ENCODE measurements around the gene SF3B1. TPM values are rescaled to one million over a fixed set of nuclear protein-coding genes. Genes with fewer than 3 reads are reported as not detected.
"Not testable (repeated sequence)": the region's sequence is repeated elsewhere in the genome, so short reads cannot be mapped to it uniquely, and the experiment has no call there.

SF3B1 gene
- total RNA-seq, 1 donor from 2014 or later = 148 TPM

- no peaks in the 10 kb centered on the region for H3K27me3 ChIP-seq (ENCODE audit: control insufficient read depth, insufficient read depth, low read length)
- peak; percentile 99 for DNase-seq (ENCODE audit: low read depth)
- H3K36me3 ChIP-seq (ENCODE audit: control insufficient read depth, insufficient read depth, low read length) = no peaks in the 10 kb centered on the region
- TF ChIP-seq CTCF (IDR thresholded peaks at IDR 0.05; ENCODE audit: insufficient read depth, low read length, poor library complexity, severe bottlenecking) = peak; percentile 15
- H3K4me3 ChIP-seq (ENCODE audit: low read depth, low read length) = peak within 1 kb of the TSS; percentile 99
Observed at GRCh38 chr2:197453123-197453913, 18.5 kb upstream of the SF3B1 start, which contains the start of gene COQ10B. Gene COQ10B (plus strand): TSS chr2:197453552. CDS start chr2:197453561, 9 bp downstream.

- no peaks in the 10 kb centered on the region for H3K36me3 ChIP-seq (ENCODE audit: control insufficient read depth, insufficient read depth, low read length)
- H3K27me3 ChIP-seq (ENCODE audit: control insufficient read depth, insufficient read depth, low read length) = no peaks in the 10 kb centered on the region
- DNase-seq (ENCODE audit: low read depth) = no peak
- H3K4me3 ChIP-seq (ENCODE audit: low read depth, low read length) = peak overlapping the region; percentile 64
- no peak for TF ChIP-seq CTCF (IDR thresholded peaks at IDR 0.05; ENCODE audit: insufficient read depth, low read length, poor library complexity, severe bottlenecking)
Observed at GRCh38 chr2:197452754-197453122, 17.9 kb upstream of the SF3B1 start.

GRCh38 chr2:197450935-197451358 lies 16.1 kb upstream of the SF3B1 start:
- not testable (repeated sequence) for H3K27me3 ChIP-seq (ENCODE audit: control insufficient read depth, insufficient read depth, low read length); DNase-seq (ENCODE audit: low read depth); H3K36me3 ChIP-seq (ENCODE audit: control insufficient read depth, insufficient read depth, low read length); H3K4me3 ChIP-seq (ENCODE audit: low read depth, low read length)

GRCh38 chr2:197450465-197450864 lies 15.6 kb upstream of the SF3B1 start:
- Histone ChIP-seq H3K4me3 (ENCODE audit: low read depth, low read length) (no peak overlapping the region), H3K36me3 (ENCODE audit: control insufficient read depth, insufficient read depth, low read length) (no peaks in the 10 kb centered on the region), H3K27me3 (ENCODE audit: control insufficient read depth, insufficient read depth, low read length) (no peaks in the 10 kb centered on the region)
- TF ChIP-seq CTCF (IDR thresholded peaks at IDR 0.05; ENCODE audit: insufficient read depth, low read length, poor library complexity, severe bottlenecking) = no peak
- no peak for DNase-seq (ENCODE audit: low read depth)

- Histone ChIP-seq H3K4me3 (ENCODE audit: low read depth, low read length) (no peak overlapping the region), H3K27me3 (ENCODE audit: control insufficient read depth, insufficient read depth, low read length) (no peaks in the 10 kb centered on the region), H3K36me3 (ENCODE audit: control insufficient read depth, insufficient read depth, low read length) (no peaks in the 10 kb centered on the region)
- TF ChIP-seq CTCF (IDR thresholded peaks at IDR 0.05; ENCODE audit: insufficient read depth, low read length, poor library complexity, severe bottlenecking) = no peak
- DNase-seq (ENCODE audit: low read depth) = no peak
Observed at GRCh38 chr2:197446844-197447243, 12.0 kb upstream of the SF3B1 start.

- no peaks in the 10 kb centered on the region for H3K36me3 ChIP-seq (ENCODE audit: control insufficient read depth, insufficient read depth, low read length)
- TF ChIP-seq CTCF (IDR thresholded peaks at IDR 0.05; ENCODE audit: insufficient read depth, low read length, poor library complexity, severe bottlenecking) = no peak
Observed at GRCh38 chr2:197445746-197446145, 10.9 kb upstream of the SF3B1 start.

More at GRCh38 chr2:197445746-197446145, 10.9 kb upstream of the SF3B1 start:
- DNase-seq (ENCODE audit: low read depth) = no peak
- no peak overlapping the region for H3K4me3 ChIP-seq (ENCODE audit: low read depth, low read length)
- no peaks in the 10 kb centered on the region for H3K27me3 ChIP-seq (ENCODE audit: control insufficient read depth, insufficient read depth, low read length)
